Right lobe of liver (tissue), 6 donors: ENCODE data around the gene WNK2. TPM values are rescaled to one million over a fixed set of nuclear protein-coding genes. Genes with fewer than 3 reads are reported as not detected.

ENCODE experiments used
- ATAC-seq, 4 donors: fragments of 200-7000 bp; cut with Tn5 transposase; one replicate each; pipeline ENCODE4 v1.9.1; 2020; ENCODE audit warnings: mild to moderate bottlenecking in 4 of 4, moderate library complexity in 4 of 4
- DNase-seq, 3 donors: peaks; one replicate each; pipeline ENCODE4 v3.0.0-alpha.2; 2020
- H3K27ac ChIP-seq, 3 donors: fragments of 200-600 bp; one replicate each; pipeline ENCODE4 v1.8.0; 2022
- H3K27me3 ChIP-seq, 2 donors: fragments of 200-600 bp; one replicate each; pipeline ENCODE4 v1.8.0; 2022
- H3K36me3 ChIP-seq, 4 donors: fragments of 200-600 bp; sonication (generic) in 1 of 4; one replicate each; pipeline versions ENCODE4 v1.5.1 to v1.8.0; 2017 to 2022; ENCODE audit warnings: control low read depth in 1 of 4
- H3K4me1 ChIP-seq, 4 donors: fragments of 200-600 bp; sonication (generic) in 1 of 4; one replicate each; pipeline versions ENCODE4 v1.5.1 to v1.8.0; 2017 to 2022; ENCODE audit warnings: control low read depth in 1 of 4
- H3K4me3 ChIP-seq, 3 donors: fragments of 200-600 bp; one replicate each; pipeline ENCODE4 v1.8.0; 2022
- H3K9me3 ChIP-seq, 4 donors: fragments of 200-600 bp; sonication (generic) in 1 of 4; one replicate each; pipeline versions ENCODE4 v1.5.1 to v1.8.0; 2017 to 2022; ENCODE audit warnings: control low read depth in 1 of 4
- CTCF ChIP-seq, 4 donors: fragments of 200-600 bp in 3 of 4; fragments of 450-650 bp in 1 of 4; IDR thresholded peaks; one replicate each; pipeline versions ENCODE4 v1.5.1 to v1.8.0; 2016 to 2022; ENCODE audit warnings: antibody characterized with exemption in 4 of 4, mild to moderate bottlenecking in 2 of 4
- POLR2A ChIP-seq: fragments of 450-650 bp; IDR thresholded peaks from one replicate; pipeline ENCODE4 v1.6.1; 2017; ENCODE audit warnings: antibody characterized with exemption, mild to moderate bottlenecking
- WGBS: methylation state at CpG from one replicate; pipeline ENCODE4 v1.1.6; 2018; ENCODE audit warnings: low coverage, low lambda C conversion rate; ENCODE audit not compliant: insufficient coverage; ENCODE audit errors: missing lambda C conversion rate; 5-methylcytosine and 5-hydroxymethylcytosine counted together
- intact Hi-C, 2 donors: fragments of 100-400 bp; cut with DNase I; formaldehyde crosslinking; loops; one replicate each; pipeline versions ENCODE4 v1.11.2 to v1.14.1; 2022
- total RNA-seq, 6 experiments: library from RNA; depleted of rRNA in 2 of 6; stranded (reverse); fragments of >200 nt in 2 of 6; fragmentation: NEBNext Ultra II Directional in 3 of 6; extraction: Animal tissue kit (Norgen Biotek cat#: 25700) in 3 of 6; gene quantifications; one replicate each; pipeline versions ENCODE4 v1.1.0 to v1.2.4, GENCODE V29; 2016 to 2023
- donor health status: DM: no; HTN: yes; CAD: no.
- donor health status: DM: no; HTN: no; CAD: no.
- donor health status: DM: no; HTN: no; CAD: no.
- donor health status: DM: no; HTN: yes; CAD: no.
- donor health status: DM: no; HTN: yes; CAD: no.

WNK2 gene
- total RNA-seq, 6 experiments from 2014 or later: 0.43 to 3.6 (median 1.3) TPM

GRCh38 chr9:93299418-93300174 lies 115.7 kb downstream of the WNK2 start:
- TF ChIP-seq POLR2A (no peak), CTCF (IDR thresholded peaks at IDR 0.05) (no peak)
- no peaks in the 10 kb centered on the region for H3K4me1 ChIP-seq
- no peaks in the 10 kb centered on the region for H3K27me3 ChIP-seq
- whole genome bisulfite sequencing: 77% methylated on average over 5 of the region's 26 CpGs
- H3K9me3 ChIP-seq: no peaks in the 10 kb centered on the region
- intact Hi-C loops: loop anchor here (5.0 to 10.0 kb wide), 5 partner anchors 57 to 295 kb away; no protein-coding TSS in a partner anchor
- DNase-seq (no peak), ATAC-seq (peak; percentile 43 to 63 (median 48))
- no peak overlapping the region for H3K27ac ChIP-seq
- H3K4me3 ChIP-seq: no peak overlapping the region
- no peaks in the 10 kb centered on the region for H3K36me3 ChIP-seq

- H3K4me1 ChIP-seq: no peaks in the 10 kb centered on the region
- H3K36me3 ChIP-seq: no peaks in the 10 kb centered on the region
- no peak overlapping the region for H3K27ac ChIP-seq
- intact Hi-C loops: loop anchor here (5.0 to 10.0 kb wide), 3 partner anchors 185 to 295 kb away; no protein-coding TSS in a partner anchor
- WGBS: 90% methylated on average over 12 of the region's 14 CpGs
- H3K4me3 ChIP-seq: no peak overlapping the region
- DNase-seq: no peak
- TF ChIP-seq CTCF (IDR thresholded peaks at IDR 0.05) (no peak), POLR2A (no peak)
- no peaks in the 10 kb centered on the region for H3K9me3 ChIP-seq
- no peaks in the 10 kb centered on the region for H3K27me3 ChIP-seq
- ATAC-seq: no peak
These were observed 116.2 kb downstream of the WNK2 start for GRCh38 chr9:93300175-93300572.

GRCh38 chr9:93300585-93301081 lies 116.7 kb downstream of the WNK2 start:
- intact Hi-C loops: loop anchor here (5.0 to 10.0 kb wide), 3 partner anchors 186 to 296 kb away; no protein-coding TSS in a partner anchor
- ATAC-seq: no peak
- no peak overlapping the region for H3K27ac ChIP-seq
- H3K27me3 ChIP-seq: no peaks in the 10 kb centered on the region
- no peak for DNase-seq
- WGBS: 75% methylated on average over 8 of the region's 12 CpGs
- no peak overlapping the region for H3K4me3 ChIP-seq
- H3K36me3 ChIP-seq: no peaks in the 10 kb centered on the region
- no peaks in the 10 kb centered on the region for H3K9me3 ChIP-seq
- no peaks in the 10 kb centered on the region for H3K4me1 ChIP-seq
- TF ChIP-seq CTCF (IDR thresholded peaks at IDR 0.05) (no peak), POLR2A (no peak)

GRCh38 chr9:93301291-93301811 lies 117.4 kb downstream of the WNK2 start:
- Histone ChIP-seq H3K4me1 (no peaks in the 10 kb centered on the region), H3K27ac (no peak overlapping the region), H3K9me3 (no peaks in the 10 kb centered on the region), H3K4me3 (no peak overlapping the region), H3K27me3 (no peaks in the 10 kb centered on the region), H3K36me3 (no peaks in the 10 kb centered on the region)
- intact Hi-C loops: loop anchor here (5.0 to 10.0 kb wide), 3 partner anchors 187 to 297 kb away; no protein-coding TSS in a partner anchor
- ATAC-seq: no peak
- no peak for DNase-seq
- TF ChIP-seq POLR2A: no peak
- no peak for TF ChIP-seq CTCF (IDR thresholded peaks at IDR 0.05)
- WGBS: 80% methylated on average over 4 of the region's 17 CpGs
